Type B pancreatic cell (in vitro differentiated cells): ENCODE data around the gene CDH20. TPM values are rescaled to one million over a fixed set of nuclear protein-coding genes. Genes with fewer than 3 reads are reported as not detected.

Experiments used
- DNase-seq: peaks from one replicate; pipeline ENCODE4 v3.0.0; 2021; ENCODE audit warnings: mixed read lengths; ENCODE audit not compliant: unreplicated experiment; ENCODE audit errors: extremely low spot score
- H3K27ac Mint-ChIP-seq: 2 replicates; pipeline ENCODE4 v1.8.0; 2021; ENCODE audit warnings: mild to moderate bottlenecking, mixed read lengths
- H3K27me3 Mint-ChIP-seq: 2 replicates; pipeline ENCODE4 v1.8.0; 2021; ENCODE audit warnings: mixed read lengths
- H3K36me3 Mint-ChIP-seq: 2 replicates; pipeline ENCODE4 v1.8.0; 2021; ENCODE audit warnings: mixed read lengths
- H3K4me1 Mint-ChIP-seq: one replicate; pipeline ENCODE4 v1.8.0; 2021; ENCODE audit warnings: mixed read lengths; ENCODE audit not compliant: unreplicated experiment
- H3K4me3 Mint-ChIP-seq: 2 replicates; pipeline ENCODE4 v1.8.0; 2021; ENCODE audit warnings: mild to moderate bottlenecking, mixed read lengths
- H3K9me3 Mint-ChIP-seq: 2 replicates; pipeline ENCODE4 v1.8.0; 2021; ENCODE audit warnings: mixed read lengths
- CTCF ChIP-seq: fragments of 200-600 bp; sonication (generic); conservative IDR thresholded peaks from 2 replicates; pipeline ENCODE4 v1.5.0; 2021; ENCODE audit warnings: antibody characterized with exemption, mild to moderate bottlenecking
- total RNA-seq: library from RNA; stranded (reverse); gene quantifications from 2 replicates; pipeline ENCODE4 v1.2.1, GENCODE V29; 2021; ENCODE audit warnings: low replicate concordance

The CDH20 gene
- total RNA-seq, 1 donor from 2014 or later = 1.6 TPM

- no peak for TF ChIP-seq CTCF
- DNase-seq = no peak
- H3K4me3 Mint-ChIP-seq = no peak overlapping the region
- no peaks in the 10 kb centered on the region for H3K36me3 Mint-ChIP-seq
- peaks cover 9% of the 10 kb centered on the region for H3K9me3 Mint-ChIP-seq
- H3K27me3 Mint-ChIP-seq = no peaks in the 10 kb centered on the region
- H3K27ac Mint-ChIP-seq = no peak overlapping the region
- H3K4me1 Mint-ChIP-seq = no peaks in the 10 kb centered on the region
Observed at GRCh38 chr18:61572084-61572655, 238.9 kb downstream of the CDH20 start.

- H3K9me3 Mint-ChIP-seq = peaks cover 9% of the 10 kb centered on the region
- H3K4me1 Mint-ChIP-seq = no peaks in the 10 kb centered on the region
- H3K27ac Mint-ChIP-seq = no peak overlapping the region
- H3K36me3 Mint-ChIP-seq = no peaks in the 10 kb centered on the region
- H3K4me3 Mint-ChIP-seq = no peak overlapping the region
- H3K27me3 Mint-ChIP-seq = no peaks in the 10 kb centered on the region
- no peak for TF ChIP-seq CTCF
- no peak for DNase-seq
Observed at GRCh38 chr18:61572871-61573270, 239.6 kb downstream of the CDH20 start.

GRCh38 chr18:61574665-61575064, 241.4 kb downstream of the CDH20 start:
- DNase-seq = no peak
- H3K36me3 Mint-ChIP-seq = no peaks in the 10 kb centered on the region
- H3K4me1 Mint-ChIP-seq = no peaks in the 10 kb centered on the region
- H3K27ac Mint-ChIP-seq = no peak overlapping the region
- no peak overlapping the region for H3K4me3 Mint-ChIP-seq
- peaks cover 9% of the 10 kb centered on the region for H3K9me3 Mint-ChIP-seq
- no peaks in the 10 kb centered on the region for H3K27me3 Mint-ChIP-seq
- TF ChIP-seq CTCF = no peak

- Mint-ChIP-seq H3K9me3 (peaks cover 9% of the 10 kb centered on the region), H3K27ac (no peak overlapping the region), H3K36me3 (no peaks in the 10 kb centered on the region), H3K27me3 (no peaks in the 10 kb centered on the region), H3K4me3 (no peak overlapping the region), H3K4me1 (no peaks in the 10 kb centered on the region)
- TF ChIP-seq CTCF = no peak
- no peak for DNase-seq
Observed at GRCh38 chr18:61575419-61575818, 242.2 kb downstream of the CDH20 start.

- no peak for TF ChIP-seq CTCF
- Mint-ChIP-seq H3K27me3 (peaks cover 5% of the 10 kb centered on the region), H3K4me1 (peaks cover 12% of the 10 kb centered on the region), H3K9me3 (no peaks in the 10 kb centered on the region), H3K4me3 (no peak overlapping the region), H3K36me3 (no peaks in the 10 kb centered on the region), H3K27ac (no peak overlapping the region)
- DNase-seq = no peak
Observed at GRCh38 chr18:61578846-61579245, 245.6 kb downstream of the CDH20 start.

- peaks cover 12% of the 10 kb centered on the region for H3K4me1 Mint-ChIP-seq
- no peak overlapping the region for H3K27ac Mint-ChIP-seq
- no peaks in the 10 kb centered on the region for H3K36me3 Mint-ChIP-seq
- no peak for TF ChIP-seq CTCF
- no peak overlapping the region for H3K4me3 Mint-ChIP-seq
- H3K27me3 Mint-ChIP-seq = peaks cover 5% of the 10 kb centered on the region
- no peaks in the 10 kb centered on the region for H3K9me3 Mint-ChIP-seq
- DNase-seq = no peak
Observed at GRCh38 chr18:61579581-61579980, 246.4 kb downstream of the CDH20 start.
